ENCODE measurements around the gene TEPSIN. TPM values are rescaled to one million over a fixed set of nuclear protein-coding genes. Genes with fewer than 3 reads are reported as not detected.

Gene TEPSIN
- total and polyA plus RNA-seq, 2 of the 13 experiments (the other 11 are each of a cell fraction or from before 2014, with no cell fraction given): 16.1 to 18.8 TPM

- peak; percentile 63 for TF ChIP-seq POLR2AphosphoS5 (IDR thresholded peaks at IDR 0.05; ENCODE audit: low read depth, low read length)
- TF ChIP-seq ZFP91 (CRISPR knock-in tag; IDR thresholded peaks at IDR 0.05; ENCODE audit: borderline replicate concordance): peak; percentile 70; the same call in 1 of the 2 replicates
- 0 out of 2 replicates have a peak, but pooled peaks have one; percentile 72 for TF ChIP-seq ZNF710 (CRISPR knock-in tag; IDR thresholded peaks at IDR 0.05; ENCODE audit: borderline replicate concordance)
- no peak for TF ChIP-seq HNRNPUL1 (IDR thresholded peaks at IDR 0.05; ENCODE audit: low read depth, low read length)
- no peak for TF ChIP-seq THAP8 (CRISPR knock-in tag; IDR thresholded peaks at IDR 0.05; ENCODE audit: borderline replicate concordance)
- TF ChIP-seq SNAI1 (CRISPR knock-in tag; IDR thresholded peaks at IDR 0.05; ENCODE audit: borderline replicate concordance): 0 out of 2 replicates have a peak, but pooled peaks have one; percentile 53
- 0 out of 2 replicates have a peak, but pooled peaks have one; percentile 14 for TF ChIP-seq ZNF143 (CRISPR knock-in tag; IDR thresholded peaks at IDR 0.05)
- TF ChIP-seq ZNF329 (CRISPR knock-in tag; IDR thresholded peaks at IDR 0.05; ENCODE audit: low read depth): peak; percentile 80
- peak; percentile 46; the same call in 1 of the 2 replicates for TF ChIP-seq HIVEP1 (CRISPR knock-in tag; IDR thresholded peaks at IDR 0.05)
- TF ChIP-seq HCFC1 (IDR thresholded peaks at IDR 0.05; ENCODE audit: low read depth, low read length): peak; percentile 70
- TF ChIP-seq SIN3A (IDR thresholded peaks at IDR 0.05; ENCODE audit: borderline replicate concordance, low read depth, low read length): peak; percentile 81
- TF ChIP-seq GLI4 (CRISPR knock-in tag; IDR thresholded peaks at IDR 0.05; ENCODE audit: borderline replicate concordance): peak; percentile 83; the same call in 1 of the 2 replicates
- no peak for TF ChIP-seq MAFG (CRISPR knock-in tag; IDR thresholded peaks at IDR 0.05)
- TF ChIP-seq RBM39 (IDR thresholded peaks at IDR 0.05; ENCODE audit: low read depth, low read length, poor library complexity, severe bottlenecking): peak; percentile 99
- no peak for TF ChIP-seq ZNF790 (CRISPR knock-in tag; IDR thresholded peaks at IDR 0.05; ENCODE audit: borderline replicate concordance)
- peak; percentile 74; the same call in 1 of the 2 replicates for TF ChIP-seq ZFP41 (CRISPR knock-in tag; IDR thresholded peaks at IDR 0.05; ENCODE audit: borderline replicate concordance)
- no peak for TF ChIP-seq ZSCAN30 (CRISPR knock-in tag; IDR thresholded peaks at IDR 0.05)
These were observed at the start of gene TEPSIN, which contains the start of gene NDUFAF8 (continued) for GRCh38 chr17:81238815-81239713.
